Caco-2 (cell line): Measurements from ENCODE around the gene HOXB8. TPM values are rescaled to one million over a fixed set of nuclear protein-coding genes. Genes with fewer than 3 reads are reported as not detected.

Experiments used
- BruUV-seq: library from RNA; stranded (reverse); fragments of 400-500 nt; replicated peaks from 2 replicates; lab custom pipeline; 2021; lab: Mats Ljungman, UMichigan
- CTCF ChIA-PET: fragments of 300-600 bp; sonication (Branson Sonifier 250); formaldehyde crosslinking; loops from one replicate; lab custom pipeline; 2022; ENCODE audit warnings: antibody characterized with exemption; lab: Charles Lee
- POLR2A ChIA-PET: fragments of 300-600 bp; sonication (Branson Sonifier 250); formaldehyde crosslinking; loops from one replicate; lab custom pipeline; 2022; ENCODE audit warnings: antibody characterized with exemption; lab: Charles Lee
- DNase-seq, 2 experiments: peaks; one replicate each; pipeline versions ENCODE4 v3.0.0 to v3.0.0-alpha.2; 2020 to 2022
- H3K27me3 ChIP-seq: replicated peaks from 2 replicates; pipeline ENCODE4 v1.6.0; 2011; ENCODE audit warnings: low read length; ENCODE audit not compliant: control insufficient read depth, insufficient read depth
- H3K36me3 ChIP-seq: 2 replicates; pipeline ENCODE4 v1.5.1; 2011; ENCODE audit warnings: low read length; ENCODE audit not compliant: control insufficient read depth, insufficient read depth
- H3K4me1 ChIP-seq: fragments of 250-450 bp; sonication (Bioruptor Pico); 2 replicates; pipeline ENCODE4 v1.5.1; 2020; ENCODE audit warnings: mild to moderate bottlenecking
- H3K4me3 ChIP-seq: 2 replicates; pipeline ENCODE4 v1.5.1; 2011; ENCODE audit warnings: low read depth, mild to moderate bottlenecking, control low read depth, low read length
- H3K9me3 ChIP-seq: fragments of 250-450 bp; sonication (Bioruptor Pico); 2 replicates; pipeline ENCODE4 v1.5.1; 2020; ENCODE audit warnings: mild to moderate bottlenecking, moderate library complexity
- H3K27ac Mint-ChIP-seq: one replicate; pipeline ENCODE4 v1.8.0; 2022; ENCODE audit warnings: mixed read lengths; ENCODE audit not compliant: unreplicated experiment
- H3K27me3 Mint-ChIP-seq: one replicate; pipeline ENCODE4 v1.8.0; 2022; ENCODE audit warnings: mixed read lengths; ENCODE audit not compliant: insufficient read depth, unreplicated experiment
- H3K36me3 Mint-ChIP-seq: one replicate; pipeline ENCODE4 v1.8.0; 2022; ENCODE audit warnings: mild to moderate bottlenecking, mixed read lengths; ENCODE audit not compliant: insufficient read depth, unreplicated experiment
- H3K4me1 Mint-ChIP-seq: one replicate; pipeline ENCODE4 v1.8.0; 2022; ENCODE audit warnings: low read depth, mixed read lengths; ENCODE audit not compliant: unreplicated experiment
- H3K4me3 Mint-ChIP-seq: one replicate; pipeline ENCODE4 v1.8.0; 2022; ENCODE audit warnings: mild to moderate bottlenecking, moderate library complexity, mixed read lengths; ENCODE audit not compliant: unreplicated experiment
- H3K9me3 Mint-ChIP-seq: one replicate; pipeline ENCODE4 v1.8.0; 2022; ENCODE audit warnings: mixed read lengths; ENCODE audit not compliant: unreplicated experiment
- intact Hi-C: fragments of 100-400 bp; cut with micrococcal nuclease; formaldehyde crosslinking; loops from one replicate; pipeline ENCODE4 v1.10.0; 2022; ENCODE audit not compliant: unreplicated experiment
- total RNA-seq: library from RNA; stranded (reverse); gene quantifications from 2 replicates; pipeline ENCODE4 v1.2.3, GENCODE V29; 2022
- TF ChIP-seq, protein P1 (sequence below), 2 experiments: fragments of 200-600 bp in 1 of 2; IDR thresholded peaks; 1 replicate in 1 of 2; 2 replicates in 1 of 2; pipeline versions ENCODE4 v1.5.1 to v1.8.0; 2011 to 2022; ENCODE audit warnings: antibody characterized with exemption in 1 of 2, control low read depth in 1 of 2, inconsistent platforms in 1 of 2, low read depth in 1 of 2, low read length in 1 of 2, mild to moderate bottlenecking in 1 of 2, moderate library complexity in 1 of 2; ENCODE audit not compliant: insufficient read depth in 1 of 2, severe bottlenecking in 1 of 2, unreplicated experiment in 1 of 2

Gene HOXB8
- total RNA-seq, 1 experiment from 2014 or later, result 1.2 TPM

GRCh38 chr17:48586355-48587258, 28.5 kb downstream of the HOXB8 start:
- TF ChIP-seq, protein P1, sequence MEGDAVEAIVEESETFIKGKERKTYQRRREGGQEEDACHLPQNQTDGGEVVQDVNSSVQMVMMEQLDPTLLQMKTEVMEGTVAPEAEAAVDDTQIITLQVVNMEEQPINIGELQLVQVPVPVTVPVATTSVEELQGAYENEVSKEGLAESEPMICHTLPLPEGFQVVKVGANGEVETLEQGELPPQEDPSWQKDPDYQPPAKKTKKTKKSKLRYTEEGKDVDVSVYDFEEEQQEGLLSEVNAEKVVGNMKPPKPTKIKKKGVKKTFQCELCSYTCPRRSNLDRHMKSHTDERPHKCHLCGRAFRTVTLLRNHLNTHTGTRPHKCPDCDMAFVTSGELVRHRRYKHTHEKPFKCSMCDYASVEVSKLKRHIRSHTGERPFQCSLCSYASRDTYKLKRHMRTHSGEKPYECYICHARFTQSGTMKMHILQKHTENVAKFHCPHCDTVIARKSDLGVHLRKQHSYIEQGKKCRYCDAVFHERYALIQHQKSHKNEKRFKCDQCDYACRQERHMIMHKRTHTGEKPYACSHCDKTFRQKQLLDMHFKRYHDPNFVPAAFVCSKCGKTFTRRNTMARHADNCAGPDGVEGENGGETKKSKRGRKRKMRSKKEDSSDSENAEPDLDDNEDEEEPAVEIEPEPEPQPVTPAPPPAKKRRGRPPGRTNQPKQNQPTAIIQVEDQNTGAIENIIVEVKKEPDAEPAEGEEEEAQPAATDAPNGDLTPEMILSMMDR (IDR thresholded peaks at IDR 0.05; ENCODE audit: insufficient read depth in 1 of 2, low read depth in 1 of 2, low read length in 1 of 2, severe bottlenecking in 1 of 2, unreplicated experiment in 1 of 2), result no peak
- Mint-ChIP-seq H3K36me3 (no peaks in the 10 kb centered on the region), H3K4me1 (peaks cover 22% of the 10 kb centered on the region), H3K9me3 (no peaks in the 10 kb centered on the region), H3K4me3 (no peak overlapping the region), H3K27me3 (peaks cover 37% of the 10 kb centered on the region), H3K27ac (no peak overlapping the region)
- intact Hi-C loops, result no loop called here
- no TSS peak for BruUV-seq
- Histone ChIP-seq H3K9me3 (no peaks in the 10 kb centered on the region), H3K36me3 (no peaks in the 10 kb centered on the region), H3K4me3 (no peak overlapping the region), H3K27me3 (peaks cover 12% of the 10 kb centered on the region), H3K4me1 (peaks cover 21% of the 10 kb centered on the region)
- DNase-seq, result no peak
- CTCF ChIA-PET, result interaction anchor here (0.6 to 2.8 kb wide), 4 partner anchors 15 to 86 kb away, joined by 3 to 13 read pairs (median 6); no protein-coding TSS in a partner anchor
- POLR2A ChIA-PET, result no interaction called here

GRCh38 chr17:48584223-48584741, 30.8 kb downstream of the HOXB8 start:
- ChIA-PET POLR2A (no interaction called here), CTCF (interaction anchor here (1.0 kb wide), 2 partner anchors 91 to 110 kb away, joined by 3 to 6 read pairs; no protein-coding TSS in a partner anchor)
- peaks cover 40% of the 10 kb centered on the region for H3K4me1 Mint-ChIP-seq
- Histone ChIP-seq H3K4me1 (peaks cover 28% of the 10 kb centered on the region), H3K27me3 (peaks cover 14% of the 10 kb centered on the region), H3K36me3 (no peaks in the 10 kb centered on the region), H3K4me3 (no peak overlapping the region), H3K9me3 (no peaks in the 10 kb centered on the region)
- no peaks in the 10 kb centered on the region for H3K36me3 Mint-ChIP-seq
- peaks cover 40% of the 10 kb centered on the region for H3K27me3 Mint-ChIP-seq
- H3K9me3 Mint-ChIP-seq, result no peaks in the 10 kb centered on the region
- BruUV-seq, result no TSS peak
- H3K4me3 Mint-ChIP-seq, result no peak overlapping the region
- H3K27ac Mint-ChIP-seq, result no peak overlapping the region
- intact Hi-C loops, result no loop called here
- TF ChIP-seq, protein P1 (IDR thresholded peaks at IDR 0.05; ENCODE audit: insufficient read depth in 1 of 2, low read depth in 1 of 2, low read length in 1 of 2, severe bottlenecking in 1 of 2, unreplicated experiment in 1 of 2), result no peak
- no peak for DNase-seq

DNA sequence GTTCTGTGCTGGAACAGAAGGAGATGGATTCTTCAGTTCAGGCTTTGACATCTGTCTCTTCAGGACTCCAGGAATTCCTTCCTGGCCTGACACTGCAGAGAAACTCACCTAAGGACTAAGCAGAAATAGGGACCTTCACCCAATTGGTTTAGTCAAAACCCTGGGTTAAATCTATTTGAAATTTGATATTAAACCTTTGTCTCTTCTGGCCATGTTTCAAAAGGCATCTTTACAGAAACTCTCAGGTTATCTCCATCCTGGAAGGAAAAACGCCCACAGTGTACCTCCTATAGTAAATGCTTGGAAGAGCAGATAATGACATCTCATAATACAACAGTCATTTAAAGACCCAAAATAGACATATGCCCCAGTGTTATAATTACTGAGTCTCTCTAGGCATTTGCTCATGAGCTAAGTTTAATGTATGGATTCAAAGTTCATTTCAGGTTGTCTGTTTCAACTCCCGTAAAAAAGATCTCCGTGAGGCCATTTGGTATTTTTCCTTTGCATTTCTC, 31.3 kb downstream of the HOXB8 start:
- peaks cover 14% of the 10 kb centered on the region for H3K27me3 ChIP-seq
- peaks cover 45% of the 10 kb centered on the region for H3K4me1 Mint-ChIP-seq
- no peaks in the 10 kb centered on the region for H3K9me3 Mint-ChIP-seq
- H3K4me3 Mint-ChIP-seq, result no peak overlapping the region
- ChIA-PET POLR2A (no interaction called here), CTCF (interaction anchor here (1.0 kb wide), 3 partner anchors 86 to 109 kb away, joined by 3 to 6 read pairs (median 3); no protein-coding TSS in a partner anchor)
- H3K36me3 Mint-ChIP-seq, result peaks cover 3% of the 10 kb centered on the region
- no peaks in the 10 kb centered on the region for H3K36me3 ChIP-seq
- intact Hi-C loops, result no loop called here
- peaks cover 45% of the 10 kb centered on the region for H3K27me3 Mint-ChIP-seq
- TF ChIP-seq, protein P1 (IDR thresholded peaks at IDR 0.05; ENCODE audit: insufficient read depth in 1 of 2, low read depth in 1 of 2, low read length in 1 of 2, severe bottlenecking in 1 of 2, unreplicated experiment in 1 of 2), result no peak
- H3K4me3 ChIP-seq, result no peak overlapping the region
- no peak overlapping the region for H3K27ac Mint-ChIP-seq
- no peaks in the 10 kb centered on the region for H3K9me3 ChIP-seq
- no peak for DNase-seq
- peaks cover 34% of the 10 kb centered on the region for H3K4me1 ChIP-seq
- no TSS peak for BruUV-seq
